Nephron progenitor cell (in vitro differentiated cells): ENCODE measurements around the gene CSNK2B.

Source experiments
- DNase-seq: peaks from one replicate; pipeline ENCODE4 v3.0.0; 2021
- H3K27ac Mint-ChIP-seq: 2 replicates; pipeline ENCODE4 v1.8.0; 2021; ENCODE audit warnings: mild to moderate bottlenecking, moderate library complexity, mixed read lengths
- H3K27me3 Mint-ChIP-seq: 2 replicates; pipeline ENCODE4 v1.8.0; 2021; ENCODE audit warnings: mild to moderate bottlenecking, low read depth, mixed read lengths; ENCODE audit not compliant: poor library complexity
- H3K36me3 Mint-ChIP-seq: 2 replicates; pipeline ENCODE4 v1.8.0; 2021; ENCODE audit warnings: low read depth, mixed read lengths
- H3K4me1 Mint-ChIP-seq: 2 replicates; pipeline ENCODE4 v1.8.0; 2021; ENCODE audit warnings: mixed read lengths
- H3K4me3 Mint-ChIP-seq: 2 replicates; pipeline ENCODE4 v1.8.0; 2021; ENCODE audit warnings: mild to moderate bottlenecking, moderate library complexity, mixed read lengths
- H3K9me3 Mint-ChIP-seq: 2 replicates; pipeline ENCODE4 v1.8.0; 2021; ENCODE audit warnings: mild to moderate bottlenecking, moderate library complexity, mixed read lengths
- CTCF ChIP-seq: fragments of 200-600 bp; sonication (generic); IDR thresholded peaks from 2 replicates; pipeline ENCODE4 v1.5.0; 2021; ENCODE audit warnings: antibody characterized with exemption

Gene CSNK2B

GRCh38 chr6:31662124-31662723, 3.7 kb upstream of the CSNK2B start:
- Mint-ChIP-seq H3K36me3 (peaks cover 35% of the 10 kb centered on the region), H3K27me3 (peaks cover 8% of the 10 kb centered on the region), H3K4me3 (peak overlapping the region; percentile 86), H3K9me3 (no peaks in the 10 kb centered on the region), H3K4me1 (peaks cover 86% of the 10 kb centered on the region), H3K27ac (peak overlapping the region; percentile 39)
- TF ChIP-seq CTCF = no peak
- no peak for DNase-seq

GRCh38 chr6:31663126-31663960, 2.5 kb upstream of the CSNK2B start:
- Mint-ChIP-seq H3K27ac (peak overlapping the region; percentile 96), H3K9me3 (no peaks in the 10 kb centered on the region), H3K36me3 (peaks cover 35% of the 10 kb centered on the region), H3K4me3 (peak overlapping the region; percentile 93), H3K4me1 (peaks cover 81% of the 10 kb centered on the region), H3K27me3 (peaks cover 8% of the 10 kb centered on the region)
- DNase-seq = no peak
- TF ChIP-seq CTCF = no peak

- no peak for DNase-seq
- peak overlapping the region; percentile 96 for H3K27ac Mint-ChIP-seq
- H3K4me1 Mint-ChIP-seq = peaks cover 73% of the 10 kb centered on the region
- H3K36me3 Mint-ChIP-seq = peaks cover 43% of the 10 kb centered on the region
- peak overlapping the region; percentile 93 for H3K4me3 Mint-ChIP-seq
- no peaks in the 10 kb centered on the region for H3K9me3 Mint-ChIP-seq
- H3K27me3 Mint-ChIP-seq = peaks cover 8% of the 10 kb centered on the region
- TF ChIP-seq CTCF = no peak
Measured at GRCh38 chr6:31663961-31664789, 1.7 kb upstream of the CSNK2B start.

GRCh38 chr6:31664790-31665500, 935 bp upstream of the CSNK2B start, which contains the start of gene GPANK1:
Gene GPANK1, minus strand, starts transcription at chr6:31664997. Its CDS starts 519 bp downstream, at chr6:31664478.
- peaks cover 43% of the 10 kb centered on the region for H3K36me3 Mint-ChIP-seq
- H3K27me3 Mint-ChIP-seq = peaks cover 8% of the 10 kb centered on the region
- peaks cover 65% of the 10 kb centered on the region for H3K4me1 Mint-ChIP-seq
- TF ChIP-seq CTCF = no peak
- DNase-seq = peak; percentile 68
- H3K9me3 Mint-ChIP-seq = no peaks in the 10 kb centered on the region
- H3K27ac Mint-ChIP-seq = peak within 1 kb of the TSS; percentile 96
- peak within 1 kb of the TSS; percentile 93 for H3K4me3 Mint-ChIP-seq

GRCh38 chr6:31666337-31666965, 571 bp downstream of the CSNK2B start:
- Mint-ChIP-seq H3K4me3 (peak overlapping the region; percentile 93), H3K4me1 (peaks cover 51% of the 10 kb centered on the region), H3K36me3 (peaks cover 57% of the 10 kb centered on the region), H3K27me3 (peaks cover 8% of the 10 kb centered on the region), H3K9me3 (no peaks in the 10 kb centered on the region), H3K27ac (peak overlapping the region; percentile 96)
- DNase-seq = no peak
- no peak for TF ChIP-seq CTCF
